K562 treated with DMSO at 1 percent for 12 hours (cell line): Measurements from ENCODE around the gene OR4K13. TPM values are rescaled to one million over a fixed set of nuclear protein-coding genes. Genes with fewer than 3 reads are reported as not detected.

Experiments used
- total RNA-seq: library from RNA; unstranded; fragments of 300-600 nt; gene quantifications from 2 replicates; pipeline ENCODE4 v1.2.3, GENCODE V29; 2022; ENCODE audit not compliant: insufficient read depth

OR4K13 gene
- total RNA-seq, result not detected in 2 replicates

GRCh38 chr14:20035938-20036337, at the start of gene OR4K13:
TSS of gene OR4K13 (minus strand) at chr14:20036038. CDS start at chr14:20034758, 1,280 bp downstream.

GRCh38 chr14:20059745-20060144, 23.9 kb upstream of the OR4K13 start, which contains the start of gene OR4L1:
TSS of gene OR4L1 (plus strand) at chr14:20060045. CDS start at chr14:20060045, 0 bp downstream.

GRCh38 chr14:20019257-20019865, 16.5 kb downstream of the OR4K13 start, which contains the start of gene OR4K14:
TSS of gene OR4K14 (minus strand) at chr14:20019307. CDS start at chr14:20015193, 4,114 bp downstream.

GRCh38 chr14:20001863-20002262, 34.0 kb downstream of the OR4K13 start, which contains the start of gene OR4Q2:
TSS of gene OR4Q2 (plus strand) at chr14:20002163.

Other genes with a start within 250 kb of the OR4K13 start
- not detected in 2 replicates for gene OR4N2, start 232.3 kb downstream of the OR4K13 start, total RNA-seq
- gene OR4K2, start 160.9 kb downstream of the OR4K13 start, total RNA-seq, result not detected in 2 replicates
- gene OR4K5, start 115.4 kb downstream of the OR4K13 start, total RNA-seq, result not detected in 2 replicates
- gene OR4K1, start 105.1 kb downstream of the OR4K13 start, total RNA-seq, result not detected in 2 replicates
- not detected in 2 replicates for gene OR4K15, start 60.4 kb downstream of the OR4K13 start, total RNA-seq
- not detected in 2 replicates for gene OR4Q2, start 33.9 kb downstream of the OR4K13 start, total RNA-seq
- not detected in 2 replicates for gene OR4K14, start 16.7 kb downstream of the OR4K13 start, total RNA-seq
- not detected in 2 replicates for gene OR4L1, start 24.0 kb upstream of the OR4K13 start, total RNA-seq
- gene OR4K17, start 74.7 kb upstream of the OR4K13 start, total RNA-seq, result not detected in 2 replicates
- gene OR4N5, start 102.8 kb upstream of the OR4K13 start, total RNA-seq, result not detected in 2 replicates
- not detected in 2 replicates for gene OR11G2, start 154.9 kb upstream of the OR4K13 start, total RNA-seq
- gene OR11H6, start 187.7 kb upstream of the OR4K13 start, total RNA-seq, result not detected in 2 replicates
- gene OR11H7, start 192.9 kb upstream of the OR4K13 start, total RNA-seq, result not detected in 2 replicates
- gene OR11H4, start 203.2 kb upstream of the OR4K13 start, total RNA-seq, result not detected in 2 replicates